Thymus (tissue), 11 donors: ENCODE data around the gene CCNI. TPM values are rescaled to one million over a fixed set of nuclear protein-coding genes. Genes with fewer than 3 reads are reported as not detected.

Source experiments
- DNase-seq, 9 donors: peaks; one replicate each; pipeline ENCODE4 v3.0.0-alpha.2; 2013; ENCODE audit warnings: low spot score in 9 of 9, low read depth in 6 of 9, missing footprints in 1 of 9
- H3K27ac ChIP-seq, 2 donors: one replicate each; pipeline ENCODE4 v1.5.1; 2013; ENCODE audit warnings: control low read depth in 1 of 2, low read depth in 1 of 2, low read length in 1 of 2, mild to moderate bottlenecking in 1 of 2, moderate library complexity in 1 of 2
- H3K27me3 ChIP-seq, 2 donors: one replicate each; pipeline ENCODE4 v1.5.1; 2013; ENCODE audit warnings: low read length in 1 of 2; ENCODE audit not compliant: control insufficient read depth in 2 of 2, insufficient read depth in 1 of 2
- H3K36me3 ChIP-seq, 2 donors: one replicate each; pipeline ENCODE4 v1.5.1; 2013; ENCODE audit warnings: low read length in 1 of 2, mild to moderate bottlenecking in 1 of 2, moderate library complexity in 1 of 2; ENCODE audit not compliant: control insufficient read depth in 2 of 2, insufficient read depth in 2 of 2
- H3K4me1 ChIP-seq, 2 donors: one replicate each; pipeline ENCODE4 v1.5.1; 2013; ENCODE audit warnings: low read length in 2 of 2; ENCODE audit not compliant: control insufficient read depth in 2 of 2, insufficient read depth in 2 of 2
- H3K4me3 ChIP-seq, 2 donors: one replicate each; pipeline ENCODE4 v1.5.1; 2013; ENCODE audit warnings: low read length in 2 of 2, control low read depth in 1 of 2, mild to moderate bottlenecking in 1 of 2
- H3K9me3 ChIP-seq, 2 donors: one replicate each; pipeline ENCODE4 v1.5.1; 2013; ENCODE audit warnings: low read length in 1 of 2, mild to moderate bottlenecking in 1 of 2; ENCODE audit not compliant: control insufficient read depth in 2 of 2, insufficient read depth in 1 of 2
- WGBS: extraction: QIAGEN DNeasy Blood & Tissue Kit; methylation state at CpG from one replicate; pipeline ENCODE4 v1.1.7; 2013; 5-methylcytosine and 5-hydroxymethylcytosine counted together
- polyA plus RNA-seq: library from polyadenylated mRNA; stranded (reverse); fragments of 200-250 nt; gene quantifications from one replicate; pipeline ENCODE4 v1.2.3, GENCODE V29; 2013
- total RNA-seq: library from RNA; stranded (reverse); fragments of 120-200 nt; gene quantifications from one replicate; pipeline ENCODE4 v1.2.4, GENCODE V29; 2013
- donor health status: healthy.

The CCNI gene
- total and polyA plus RNA-seq, 2 donors, result 112 to 223 TPM

GRCh38 chr4:77113069-77113468 lies 37.3 kb upstream of the CCNI start:
- WGBS, result 98% methylated on average over 29 of the region's 29 CpGs
- Histone ChIP-seq H3K4me3 (no peak overlapping the region), H3K36me3 (no peaks in the 10 kb centered on the region), H3K27me3 (no peaks in the 10 kb centered on the region), H3K27ac (no peak overlapping the region), H3K9me3 (no peaks in the 10 kb centered on the region), H3K4me1 (no peaks in the 10 kb centered on the region)
- no peak for DNase-seq

GRCh38 chr4:77110730-77111129 lies 34.9 kb upstream of the CCNI start:
- Histone ChIP-seq H3K4me3 (no peak overlapping the region), H3K36me3 (no peaks in the 10 kb centered on the region), H3K4me1 (no peaks in the 10 kb centered on the region), H3K27me3 (no peaks in the 10 kb centered on the region), H3K27ac (no peak overlapping the region), H3K9me3 (no peaks in the 10 kb centered on the region)
- 95% methylated on average over 1 of the region's 1 CpG for WGBS
- no peak for DNase-seq

GRCh38 chr4:77104791-77105540 lies 29.2 kb upstream of the CCNI start:
- peak in 1 of 9 donors; percentile 30 for DNase-seq
- Histone ChIP-seq H3K4me3 (no peak overlapping the region), H3K4me1 (peaks cover 0 to 6% of the 10 kb centered on the region in 2 donors), H3K27me3 (no peaks in the 10 kb centered on the region), H3K36me3 (no peaks in the 10 kb centered on the region), H3K27ac (peak overlapping the region; percentile 5 to 48), H3K9me3 (no peaks in the 10 kb centered on the region)
- WGBS, result 57% methylated on average over 8 of the region's 8 CpGs

DNA sequence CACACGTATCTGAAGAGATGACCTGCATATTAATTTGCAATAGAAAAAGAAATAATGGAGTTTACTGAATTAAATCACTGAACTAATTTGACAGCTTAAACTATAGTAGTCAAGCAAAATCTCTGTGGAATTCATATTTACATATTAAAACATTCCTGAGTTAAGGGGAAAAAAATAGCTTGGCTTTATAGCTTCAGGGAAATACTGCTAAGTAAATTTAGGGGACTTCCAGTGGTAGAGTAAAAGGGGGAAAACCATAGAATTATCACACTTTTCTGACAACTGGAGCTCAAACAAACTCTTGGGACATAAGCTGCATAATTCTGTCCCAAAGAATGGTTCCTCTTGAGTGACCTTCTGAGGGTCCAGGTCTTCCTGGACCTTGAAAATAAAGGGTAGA lies 28.6 kb upstream of the CCNI start:
- no peak for DNase-seq
- H3K4me3 ChIP-seq, result no peak overlapping the region
- WGBS, result 100% methylated on average over 1 of the region's 1 CpG
- peaks cover 0 to 6% of the 10 kb centered on the region in 2 donors for H3K4me1 ChIP-seq
- no peaks in the 10 kb centered on the region for H3K9me3 ChIP-seq
- no peaks in the 10 kb centered on the region for H3K27me3 ChIP-seq
- H3K36me3 ChIP-seq, result no peaks in the 10 kb centered on the region
- peak overlapping the region; percentile 5 to 48 for H3K27ac ChIP-seq

DNA sequence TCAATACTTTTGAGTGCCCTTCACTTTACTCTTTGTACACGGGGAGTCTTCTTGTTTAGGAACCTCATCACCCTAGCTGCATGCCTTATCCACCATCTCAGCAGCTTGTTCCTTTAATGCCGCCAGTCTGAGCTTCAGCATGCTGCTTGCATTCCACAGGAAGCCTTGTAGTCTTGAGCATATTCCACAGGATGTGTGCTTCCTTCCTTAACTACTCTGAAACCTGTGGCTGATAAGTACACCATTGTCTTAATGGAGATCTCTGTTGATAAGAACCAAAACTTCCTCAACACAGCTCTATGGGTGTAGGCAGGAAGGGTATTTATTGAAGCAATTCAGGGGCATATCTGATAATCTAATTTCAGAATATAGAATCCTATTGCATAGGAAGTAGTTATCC lies 24.4 kb upstream of the CCNI start:
- WGBS, result 13% methylated on average over 2 of the region's 2 CpGs
- Histone ChIP-seq H3K4me1 (peaks cover 0 to 6% of the 10 kb centered on the region in 2 donors), H3K27ac (no peak overlapping the region), H3K27me3 (no peaks in the 10 kb centered on the region), H3K4me3 (no peak overlapping the region), H3K36me3 (no peaks in the 10 kb centered on the region), H3K9me3 (no peaks in the 10 kb centered on the region)
- DNase-seq, result peak in 2 of 9 donors; percentile 16 to 33

DNA sequence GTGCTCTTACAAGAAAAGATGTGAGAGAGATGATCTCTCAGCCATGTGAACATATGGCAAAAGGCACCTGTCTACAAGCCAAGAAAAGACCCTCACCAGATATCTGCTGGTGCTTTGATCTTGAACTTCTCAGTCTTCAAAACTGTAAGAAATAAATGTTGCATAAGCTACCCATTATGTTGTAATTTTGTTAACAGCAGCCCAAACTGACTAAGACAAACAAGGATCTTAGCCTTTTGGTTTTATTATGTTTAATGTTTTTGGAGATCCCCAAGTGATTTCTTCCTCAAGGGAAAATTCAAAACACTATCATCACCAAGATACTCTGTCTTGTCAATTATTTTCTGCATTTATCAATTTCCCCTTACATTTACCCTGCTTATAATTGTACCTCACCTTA lies 21.8 kb upstream of the CCNI start:
- no peak for DNase-seq
- no peak overlapping the region for H3K27ac ChIP-seq
- no peaks in the 10 kb centered on the region for H3K36me3 ChIP-seq
- H3K4me3 ChIP-seq, result no peak overlapping the region
- H3K4me1 ChIP-seq, result peaks cover 0 to 3% of the 10 kb centered on the region in 2 donors
- H3K9me3 ChIP-seq, result no peaks in the 10 kb centered on the region
- no peaks in the 10 kb centered on the region for H3K27me3 ChIP-seq

- DNase-seq, result peak in 5 of 9 donors; percentile 38 to 80 (median 59)
- Histone ChIP-seq H3K27me3 (no peaks in the 10 kb centered on the region), H3K36me3 (no peaks in the 10 kb centered on the region), H3K4me3 (no peak overlapping the region), H3K9me3 (no peaks in the 10 kb centered on the region), H3K4me1 (no peaks in the 10 kb centered on the region), H3K27ac (no peak overlapping the region)
- 74% methylated on average over 6 of the region's 6 CpGs for WGBS
Observed at GRCh38 chr4:77095101-77095821, 19.5 kb upstream of the CCNI start.

DNA sequence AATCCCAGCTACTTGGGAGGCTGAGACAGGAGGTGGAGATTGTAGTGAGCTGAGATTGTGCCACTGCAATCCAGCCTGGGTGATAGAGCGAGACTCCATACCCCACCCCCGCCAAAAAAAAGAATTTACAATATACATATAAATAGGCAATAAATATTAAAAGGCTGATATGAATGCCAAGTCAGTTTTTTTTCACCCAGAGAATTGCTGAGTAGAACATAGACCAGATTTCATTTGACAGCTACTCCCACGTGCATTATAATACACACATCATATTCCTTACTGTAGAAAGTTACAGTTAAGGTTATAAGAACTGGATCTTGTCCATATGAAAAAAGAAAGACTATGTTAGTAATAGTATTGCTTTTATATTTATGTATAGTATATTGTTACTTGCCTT lies 18.7 kb upstream of the CCNI start:
- no peak for DNase-seq
- Histone ChIP-seq H3K4me3 (no peak overlapping the region), H3K9me3 (no peaks in the 10 kb centered on the region), H3K27me3 (no peaks in the 10 kb centered on the region), H3K27ac (no peak overlapping the region), H3K36me3 (no peaks in the 10 kb centered on the region), H3K4me1 (no peaks in the 10 kb centered on the region)
- WGBS, result 98% methylated on average over 3 of the region's 3 CpGs

- Histone ChIP-seq H3K27me3 (no peaks in the 10 kb centered on the region), H3K4me3 (no peak overlapping the region), H3K36me3 (no peaks in the 10 kb centered on the region), H3K27ac (no peak overlapping the region), H3K9me3 (no peaks in the 10 kb centered on the region), H3K4me1 (no peaks in the 10 kb centered on the region)
- no peak for DNase-seq
- WGBS, result 98% methylated on average over 1 of the region's 1 CpG
Observed at GRCh38 chr4:77093401-77093800, 17.6 kb upstream of the CCNI start.
